Endothelial cell of umbilical vein (primary cell): ENCODE results near the gene PLA2G2E. TPM values are rescaled to one million over a fixed set of nuclear protein-coding genes. Genes with fewer than 3 reads are reported as not detected.

Source experiments
- BruUV-seq: library from RNA; stranded (reverse); fragments of 400-500 nt; replicated peaks from 2 replicates; lab custom pipeline; 2021; lab: Mats Ljungman, UMichigan
- CTCF ChIA-PET: fragments of 300-600, 350-600 bp; sonication (Branson Sonifier 250); formaldehyde crosslinking; loops from one replicate; lab custom pipeline; 2021; ENCODE audit warnings: antibody characterized with exemption, inconsistent platforms; lab: Charles Lee
- POLR2A ChIA-PET: fragments of 300-600, 350-600 bp; sonication (Branson Sonifier 250); formaldehyde crosslinking; loops from one replicate; lab custom pipeline; 2021; ENCODE audit warnings: antibody characterized with exemption, inconsistent platforms; lab: Charles Lee
- DNase-seq: peaks from one replicate; pipeline ENCODE4 v3.0.0-alpha.2; 2011; ENCODE audit warnings: low read depth, low spot score
- FAIRE-seq: peaks from 2 replicates; lab custom pipeline; 2011; peaks lifted over from hg19 to GRCh38; lab: Jason Lieb, UNC
- H2AFZ ChIP-seq: 2 replicates; pipeline ENCODE4 v1.6.0; 2012; ENCODE audit warnings: low read depth, low read length, control low read depth, inconsistent platforms
- H3K27ac ChIP-seq: 2 replicates; pipeline ENCODE4 v1.5.1; 2011; ENCODE audit warnings: low read depth, mild to moderate bottlenecking, control low read depth, low read length, moderate library complexity; ENCODE audit not compliant: insufficient read depth
- H3K27me3 ChIP-seq, 2 experiments: 2 replicates each; pipeline versions ENCODE4 v1.6.0 to v1.6.1; 2011; ENCODE audit warnings: low read length in 2 of 2, mixed read lengths in 1 of 2; ENCODE audit not compliant: control insufficient read depth in 2 of 2, insufficient read depth in 2 of 2
- H3K36me3 ChIP-seq, 2 experiments: 2 replicates in 1 of 2; 3 replicates in 1 of 2; pipeline ENCODE4 v1.5.1; 2011; ENCODE audit warnings: low read length in 2 of 2, mild to moderate bottlenecking in 1 of 2, moderate library complexity in 1 of 2; ENCODE audit not compliant: control insufficient read depth in 2 of 2, insufficient read depth in 2 of 2; ENCODE audit errors: extremely low read depth in 1 of 2
- H3K4me1 ChIP-seq: 3 replicates; pipeline ENCODE4 v1.5.1; 2011; ENCODE audit warnings: mild to moderate bottlenecking, low read length; ENCODE audit not compliant: control insufficient read depth, insufficient read depth; ENCODE audit errors: extremely low read depth
- H3K4me2 ChIP-seq: 2 replicates; pipeline ENCODE4 v1.6.1; 2011; ENCODE audit warnings: low read length, control low read depth, mixed read lengths; ENCODE audit not compliant: insufficient read depth
- H3K4me3 ChIP-seq, 3 experiments: fragments of 200-600 bp in 1 of 3; sonication (generic), shearing (Covaris generic) in 1 of 3; replicated peaks in 1 of 3; 2 replicates each; pipeline ENCODE4 v1.5.1; 2011 to 2016; ENCODE audit warnings: control low read depth in 3 of 3, low read length in 3 of 3, mild to moderate bottlenecking in 2 of 3, inconsistent platforms in 1 of 3, low read depth in 1 of 3, moderate library complexity in 1 of 3; ENCODE audit not compliant: insufficient read depth in 1 of 3
- H3K79me2 ChIP-seq: 2 replicates; pipeline ENCODE4 v1.6.0; 2012; ENCODE audit warnings: low read length, inconsistent platforms; ENCODE audit not compliant: control insufficient read depth, insufficient read depth
- H3K9ac ChIP-seq: replicated peaks from 2 replicates; pipeline ENCODE3; 2011; ENCODE audit warnings: low read length, control low read depth; ENCODE audit not compliant: insufficient read depth; ENCODE audit errors: extremely low read depth
- H3K9me1 ChIP-seq: replicated peaks from 3 replicates; pipeline ENCODE4 v1.6.0; 2011; ENCODE audit warnings: mild to moderate bottlenecking, low read length; ENCODE audit not compliant: control insufficient read depth, insufficient read depth; ENCODE audit errors: extremely low read depth
- H3K9me3 ChIP-seq: replicated peaks from 2 replicates; pipeline ENCODE4 v1.5.1; 2012; ENCODE audit warnings: low read length, inconsistent platforms; ENCODE audit not compliant: control insufficient read depth, insufficient read depth
- H4K20me1 ChIP-seq: replicated peaks from 2 replicates; pipeline ENCODE3; 2011; ENCODE audit warnings: mild to moderate bottlenecking, low read length; ENCODE audit not compliant: control insufficient read depth, insufficient read depth; ENCODE audit errors: extremely low read depth
- CTCF ChIP-seq, 2 donors: IDR thresholded peaks; 1 replicate in 1 of 2; 2 replicates in 1 of 2; pipeline ENCODE4 v1.5.1; 2011; ENCODE audit warnings: low read length in 2 of 2, mild to moderate bottlenecking in 2 of 2, moderate library complexity in 2 of 2, control low read depth in 1 of 2, inconsistent platforms in 1 of 2, low read depth in 1 of 2; ENCODE audit not compliant: insufficient read depth in 1 of 2; ENCODE audit errors: extremely low read depth in 1 of 2
- EZH2 ChIP-seq: IDR thresholded peaks from 2 replicates; pipeline ENCODE4 v1.6.1; 2012; ENCODE audit warnings: borderline replicate concordance, low read depth, mild to moderate bottlenecking, moderate library complexity, low read length, inconsistent platforms; ENCODE audit not compliant: severe bottlenecking
- FOS ChIP-seq: IDR thresholded peaks from 2 replicates; pipeline ENCODE4 v1.6.1; 2011; ENCODE audit warnings: mild to moderate bottlenecking, low read length, moderate library complexity, borderline replicate concordance; ENCODE audit not compliant: insufficient read depth
- JUN ChIP-seq: IDR thresholded peaks from 2 replicates; pipeline ENCODE4 v1.6.1; 2011; ENCODE audit warnings: borderline replicate concordance, low read depth; ENCODE audit not compliant: insufficient read length, insufficient read depth
- MAX ChIP-seq: IDR thresholded peaks from 2 replicates; pipeline ENCODE4 v1.6.1; 2011; ENCODE audit not compliant: insufficient read depth, insufficient read length
- MYC ChIP-seq: IDR thresholded peaks from one replicate; pipeline ENCODE4 v1.6.1; 2011; ENCODE audit warnings: mild to moderate bottlenecking, low read depth, low read length
- POLR2A ChIP-seq: IDR thresholded peaks from 2 replicates; pipeline ENCODE4 v1.6.1; 2012; ENCODE audit warnings: low read depth, mild to moderate bottlenecking, control low read depth, low read length
- POLR2AphosphoS5 ChIP-seq: IDR thresholded peaks from 2 replicates; pipeline ENCODE4 v1.6.1; 2012; ENCODE audit warnings: low read depth, mild to moderate bottlenecking, control low read depth, low read length, moderate library complexity; ENCODE audit not compliant: insufficient read depth
- dilution Hi-C: fragments of 300-500 bp; cut with MboI; formaldehyde crosslinking; loops from one replicate; pipeline ENCODE4 v1.15.0; 2019; ENCODE audit warnings: low sequenced_read_pairs; ENCODE audit not compliant: extremely low pct_ligation_motif_present
- intact Hi-C: fragments of 100-400 bp; cut with micrococcal nuclease; formaldehyde crosslinking; loops from one replicate; pipeline ENCODE4 v1.10.0; 2022
- polyA plus RNA-seq, 4 experiments: library from polyadenylated mRNA; depleted of rRNA in 3 of 4; stranded (reverse) in 3 of 4; unstranded in 1 of 4; fragments of >200 nt; gene quantifications; 2 replicates each; pipeline versions ENCODE4 v1.2.1 to v1.2.3, GENCODE V29; 2011 to 2012; ENCODE audit warnings: missing spikeins in 1 of 4
- total RNA-seq: library from RNA; stranded (reverse); gene quantifications from 2 replicates; pipeline ENCODE4 v1.2.3, GENCODE V29; 2021

Gene PLA2G2E
- total and polyA plus RNA-seq, 2 donors (not counting 3 experiments of a cell fraction or from before 2014, with no cell fraction given), result not detected

GRCh38 chr1:19877821-19878636, 45.4 kb downstream of the PLA2G2E start:
- CTCF ChIA-PET, result interaction anchor here (0.9 kb wide), 1 partner anchor 65 kb away, joined by 3 read pairs; no protein-coding TSS in a partner anchor
- intact Hi-C loops (loop anchor here (1.0 kb wide), 1 partner anchor 116 kb away; no protein-coding TSS in a partner anchor), dilution Hi-C loops (no loop called here)
- BruUV-seq, result no TSS peak
- peaks cover 2 to 3% of the 10 kb centered on the region in 2 experiments for H3K27me3 ChIP-seq
- H3K79me2 ChIP-seq, result peaks cover 5% of the 10 kb centered on the region
- H3K4me2 ChIP-seq, result no peak overlapping the region
- H3K4me3 ChIP-seq, result no peak overlapping the region
- H3K4me1 ChIP-seq, result peaks cover 4% of the 10 kb centered on the region
- H3K27ac ChIP-seq, result no peak overlapping the region
- DNase-seq, result no peak
- POLR2A ChIA-PET, result no interaction called here
- H4K20me1 ChIP-seq, result no peaks in the 10 kb centered on the region
- no peak for FAIRE-seq
- no peak overlapping the region for H3K9ac ChIP-seq
- H2AFZ ChIP-seq, result no peak overlapping the region
- no peaks in the 10 kb centered on the region for H3K9me3 ChIP-seq
- TF ChIP-seq FOS, result no peak
- no peaks in the 10 kb centered on the region for H3K36me3 ChIP-seq
- H3K9me1 ChIP-seq, result no peaks in the 10 kb centered on the region

GRCh38 chr1:19877181-19877750, 46.2 kb downstream of the PLA2G2E start:
- POLR2A ChIA-PET, result no interaction called here
- H3K9me1 ChIP-seq, result no peaks in the 10 kb centered on the region
- TF ChIP-seq CTCF (IDR thresholded peaks at IDR 0.05; ENCODE audit: extremely low read depth in 1 of 2, insufficient read depth in 1 of 2, low read depth in 1 of 2, low read length in 2 of 2) (no peak), MAX (no peak), EZH2 (no peak), FOS (no peak), POLR2AphosphoS5 (no peak), JUN (no peak), POLR2A (no peak), MYC (no peak)
- H3K4me2 ChIP-seq, result no peak overlapping the region
- no peaks in the 10 kb centered on the region for H4K20me1 ChIP-seq
- H2AFZ ChIP-seq, result no peak overlapping the region
- H3K9me3 ChIP-seq, result no peaks in the 10 kb centered on the region
- FAIRE-seq (no peak), DNase-seq (no peak)
- H3K79me2 ChIP-seq, result no peaks in the 10 kb centered on the region
- H3K36me3 ChIP-seq, result no peaks in the 10 kb centered on the region
- dilution Hi-C loops, result no loop called here
- H3K27me3 ChIP-seq, result peaks cover 2 to 3% of the 10 kb centered on the region in 2 experiments
- intact Hi-C loops, result loop anchor here (1.0 kb wide), 1 partner anchor 115 kb away; no protein-coding TSS in a partner anchor
- CTCF ChIA-PET, result interaction anchor here (0.9 kb wide), 1 partner anchor 64 kb away, joined by 3 read pairs; no protein-coding TSS in a partner anchor
- no peak overlapping the region for H3K9ac ChIP-seq
- peaks cover 2% of the 10 kb centered on the region for H3K4me1 ChIP-seq
- no TSS peak for BruUV-seq
- no peak overlapping the region for H3K4me3 ChIP-seq
- H3K27ac ChIP-seq, result no peak overlapping the region
